Breast epithelium (tissue), 4 donors: ENCODE results near the gene CCNH. TPM values are rescaled to one million over a fixed set of nuclear protein-coding genes. Genes with fewer than 3 reads are reported as not detected.

Source experiments
- DNase-seq, 2 donors: peaks; one replicate each; pipeline ENCODE4 v3.0.0-alpha.2; 2019; ENCODE audit warnings: low spot score in 2 of 2
- H3K27ac ChIP-seq, 2 donors: fragments of 200-600 bp; sonication (generic) in 1 of 2; one replicate each; pipeline ENCODE4 v1.5.1; 2016 to 2019; ENCODE audit warnings: mild to moderate bottlenecking in 1 of 2
- H3K27me3 ChIP-seq, 2 donors: fragments of 200-600 bp; sonication (generic) in 1 of 2; one replicate each; pipeline versions ENCODE4 v1.5.1 to v1.6.0; 2017 to 2019; ENCODE audit warnings: control low read depth in 1 of 2, mild to moderate bottlenecking in 1 of 2
- H3K36me3 ChIP-seq: fragments of 200-600 bp; one replicate; pipeline ENCODE4 v1.5.1; 2019
- H3K4me1 ChIP-seq, 2 donors: fragments of 200-600 bp; sonication (generic); one replicate each; pipeline ENCODE4 v1.5.1; 2016 to 2019; ENCODE audit warnings: control low read depth in 1 of 2
- H3K4me3 ChIP-seq, 3 donors: fragments of 200-600 bp; sonication (generic); 1 replicate in 2 of 3; 2 replicates in 1 of 3; pipeline ENCODE4 v1.5.1; 2016 to 2019; ENCODE audit warnings: mild to moderate bottlenecking in 3 of 3, moderate library complexity in 2 of 3
- H3K9me3 ChIP-seq, 2 donors: fragments of 200-600 bp; sonication (generic) in 1 of 2; one replicate each; pipeline ENCODE4 v1.5.1; 2016 to 2019; ENCODE audit warnings: control low read depth in 1 of 2
- CTCF ChIP-seq, 3 donors: fragments of 450-650 bp; IDR thresholded peaks; one replicate each; pipeline ENCODE4 v1.5.1; 2016 to 2017; ENCODE audit warnings: antibody characterized with exemption in 3 of 3, mild to moderate bottlenecking in 3 of 3, moderate library complexity in 3 of 3
- POLR2A ChIP-seq: fragments of 450-650 bp; IDR thresholded peaks from one replicate; pipeline ENCODE4 v1.6.1; 2016; ENCODE audit warnings: antibody characterized with exemption, mild to moderate bottlenecking, moderate library complexity
- POLR2AphosphoS5 ChIP-seq, 3 donors: sonication (generic); formaldehyde crosslinking; IDR thresholded peaks; one replicate each; pipeline ENCODE4 v1.6.1; 2017; ENCODE audit warnings: antibody characterized with exemption in 3 of 3
- intact Hi-C: fragments of 100-400 bp; cut with DNase I; formaldehyde crosslinking; loops from one replicate; pipeline ENCODE4 v1.15.1; 2023; ENCODE audit warnings: low total_unique reads
- total RNA-seq, 3 donors: library from RNA; depleted of rRNA; stranded (reverse); fragments of >200 nt; gene quantifications; one replicate each; pipeline ENCODE4 v1.1.0, GENCODE V29; 2016

CCNH gene
- 100 to 1,000 TPM; 146 to 211 (median 174) TPM for total RNA-seq

- DNase-seq: peak; percentile 94 to 98
- TF ChIP-seq CTCF (IDR thresholded peaks at IDR 0.05) (peak in 1 of 3 donors; percentile 7), POLR2A (peak; percentile 90), POLR2AphosphoS5 (IDR thresholded peaks at IDR 0.05) (peak; percentile 90 to 97 (median 96))
- peaks cover 0 to 8% of the 10 kb centered on the region in 2 donors for H3K4me1 ChIP-seq
- no peaks in the 10 kb centered on the region for H3K36me3 ChIP-seq
- H3K9me3 ChIP-seq: no peaks in the 10 kb centered on the region
- no peaks in the 10 kb centered on the region for H3K27me3 ChIP-seq
- intact Hi-C loops: no loop called here
- H3K4me3 ChIP-seq: peak within 1 kb of the TSS; percentile 79 to 81 (median 81)
- peak within 1 kb of the TSS; percentile 97 for H3K27ac ChIP-seq
Observed at GRCh38 chr5:87412630-87413342, at the start of gene CCNH. CCNH (minus strand) TSS chr5:87412930; CDS start chr5:87412794, 136 bp downstream.

- H3K36me3 ChIP-seq: no peaks in the 10 kb centered on the region
- no peak for DNase-seq
- intact Hi-C loops: no loop called here
Observed at GRCh38 chr5:87457706-87458105, 45.0 kb upstream of the CCNH start.

GRCh38 chr5:87453801-87454200 is 41.1 kb upstream of the CCNH start:
- H3K36me3 ChIP-seq: no peaks in the 10 kb centered on the region
- intact Hi-C loops: no loop called here
- no peak for TF ChIP-seq POLR2A
- TF ChIP-seq POLR2AphosphoS5 (IDR thresholded peaks at IDR 0.05): no peak
- TF ChIP-seq CTCF (IDR thresholded peaks at IDR 0.05): no peak

More at GRCh38 chr5:87457706-87458105, 45.0 kb upstream of the CCNH start:
- H3K4me1 ChIP-seq: no peaks in the 10 kb centered on the region
- no peak overlapping the region for H3K27ac ChIP-seq
- H3K4me3 ChIP-seq: no peak overlapping the region
- TF ChIP-seq POLR2AphosphoS5 (IDR thresholded peaks at IDR 0.05) (no peak), CTCF (IDR thresholded peaks at IDR 0.05) (no peak), POLR2A (no peak)
- H3K9me3 ChIP-seq: no peaks in the 10 kb centered on the region
- no peaks in the 10 kb centered on the region for H3K27me3 ChIP-seq

GRCh38 chr5:87452837-87453236 is 40.1 kb upstream of the CCNH start:
- no peaks in the 10 kb centered on the region for H3K36me3 ChIP-seq
- no peaks in the 10 kb centered on the region for H3K9me3 ChIP-seq
- H3K27ac ChIP-seq: no peak overlapping the region
- no peak overlapping the region for H3K4me3 ChIP-seq
- intact Hi-C loops: no loop called here
- DNase-seq: no peak
- H3K27me3 ChIP-seq: no peaks in the 10 kb centered on the region
- no peaks in the 10 kb centered on the region for H3K4me1 ChIP-seq
- TF ChIP-seq CTCF (IDR thresholded peaks at IDR 0.05): no peak
- no peak for TF ChIP-seq POLR2A
- no peak for TF ChIP-seq POLR2AphosphoS5 (IDR thresholded peaks at IDR 0.05)

More at GRCh38 chr5:87453801-87454200, 41.1 kb upstream of the CCNH start:
- Histone ChIP-seq H3K4me3 (no peak overlapping the region), H3K27me3 (no peaks in the 10 kb centered on the region), H3K9me3 (no peaks in the 10 kb centered on the region), H3K4me1 (no peaks in the 10 kb centered on the region), H3K27ac (no peak overlapping the region)
- no peak for DNase-seq

DNA sequence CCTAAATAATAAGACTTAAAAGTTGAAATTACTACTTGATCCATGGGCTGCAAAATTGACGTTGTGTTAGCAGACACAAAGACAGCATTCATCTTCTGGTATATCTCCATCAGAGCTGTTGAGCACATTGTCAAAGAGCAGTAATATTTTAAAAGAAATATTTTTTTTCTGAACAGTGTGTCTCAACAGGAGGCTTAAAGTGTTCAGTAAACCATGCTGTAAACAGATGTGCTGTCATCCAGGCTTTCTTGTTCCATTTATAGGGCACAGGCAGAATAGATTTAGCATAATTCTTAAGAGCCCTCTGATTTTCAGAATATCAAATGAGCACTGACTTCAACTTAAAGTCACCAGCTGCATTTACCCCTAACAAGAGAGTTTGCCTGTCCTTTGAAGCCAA is 29.7 kb upstream of the CCNH start:
- TF ChIP-seq POLR2A (no peak), CTCF (IDR thresholded peaks at IDR 0.05) (no peak), POLR2AphosphoS5 (IDR thresholded peaks at IDR 0.05) (no peak)
- no peak for DNase-seq
- H3K27me3 ChIP-seq: no peaks in the 10 kb centered on the region
- no peaks in the 10 kb centered on the region for H3K4me1 ChIP-seq
- no peaks in the 10 kb centered on the region for H3K9me3 ChIP-seq
- intact Hi-C loops: no loop called here
- no peak overlapping the region for H3K27ac ChIP-seq
- H3K4me3 ChIP-seq: no peak overlapping the region
- H3K36me3 ChIP-seq: no peaks in the 10 kb centered on the region
